ENCODE measurements around the gene TAF9B.
"Not testable (repeated sequence)": the region's sequence is repeated elsewhere in the genome, so short reads cannot be mapped to it uniquely, and the experiment has no call there.

The TAF9B gene

DNA sequence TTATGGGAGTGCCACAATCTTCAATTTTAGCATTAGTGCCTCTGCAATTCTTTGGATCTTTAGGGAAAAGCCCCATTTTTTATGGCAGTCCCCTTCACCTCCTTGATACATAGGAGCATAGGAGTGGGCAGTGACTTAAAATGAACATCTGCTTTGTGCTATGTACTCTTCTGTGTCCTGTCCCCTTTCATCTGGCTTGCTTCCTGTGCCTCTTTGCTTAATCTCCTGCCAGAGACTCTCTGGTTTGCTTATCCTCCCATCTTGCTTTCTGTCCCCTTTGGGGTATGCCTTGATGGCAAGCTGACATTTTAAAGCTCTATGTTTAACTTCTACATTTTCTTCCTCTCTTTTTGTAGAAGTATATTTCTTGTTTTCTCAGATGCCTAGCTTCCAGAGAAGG is 23.1 kb downstream of the TAF9B start:
- no peak for DNase-seq (ENCODE audit: low spot score)

DNA sequence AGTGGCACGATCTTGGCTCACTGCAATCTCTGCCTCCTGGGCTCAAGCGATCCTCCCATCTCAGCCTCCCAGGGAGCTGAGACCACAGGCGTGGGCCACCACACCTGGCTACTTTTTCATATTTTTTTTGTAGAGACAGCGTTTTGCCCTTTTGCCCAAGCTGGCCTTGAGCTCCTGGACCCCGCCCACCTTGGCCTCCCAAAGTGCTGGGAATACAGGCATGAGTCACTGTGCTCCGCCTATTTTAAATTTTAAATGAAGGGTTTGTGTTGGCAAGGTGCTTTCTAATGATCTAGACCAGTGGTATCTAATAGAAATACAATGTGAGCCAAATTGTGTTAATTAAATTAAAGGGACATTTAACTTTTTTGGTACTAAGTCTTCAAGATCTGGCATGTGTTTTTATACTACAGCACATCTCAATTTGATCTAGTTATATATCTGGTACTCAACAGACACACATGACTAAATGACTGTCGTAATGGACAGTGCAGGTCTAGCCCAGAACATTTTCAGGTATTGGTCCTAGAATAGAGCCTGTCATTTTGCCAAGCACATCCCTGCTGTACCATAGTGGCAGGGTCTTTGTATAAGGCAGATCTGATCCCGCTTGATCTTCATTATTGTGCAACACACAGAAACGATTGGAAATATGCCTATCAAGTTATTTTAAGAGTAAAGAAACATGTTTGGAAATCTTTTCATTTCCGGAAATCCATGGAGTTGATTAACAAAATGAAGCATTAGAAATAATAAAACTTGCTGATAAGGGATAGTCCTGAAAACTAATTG is 28.1 kb downstream of the TAF9B start:
- no peak for DNase-seq (ENCODE audit: low spot score)

DNA sequence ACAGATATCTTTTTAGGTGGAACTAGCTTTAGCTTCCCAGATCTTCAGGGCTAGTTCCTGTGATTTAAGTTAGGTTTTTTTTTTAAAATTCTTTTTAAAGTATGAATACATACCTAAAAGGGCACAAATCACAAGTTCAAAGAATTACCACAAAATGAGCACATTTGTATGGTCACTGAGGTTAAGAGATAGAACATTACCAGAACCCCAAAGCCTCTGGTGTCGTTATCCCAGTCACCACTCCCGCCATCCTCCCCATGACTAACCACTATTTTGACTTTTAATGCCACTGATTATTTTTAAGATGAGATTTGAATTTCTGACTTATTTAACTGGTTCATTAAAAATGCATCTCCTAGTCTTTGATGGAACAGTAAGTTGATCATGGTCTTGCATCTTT is 30.0 kb downstream of the TAF9B start:
- DNase-seq (ENCODE audit: low spot score): no peak

- DNase-seq (ENCODE audit: low spot score): no peak
Observed at GRCh38 chrX:78106651-78106986, 32.8 kb downstream of the TAF9B start.

- no peak for DNase-seq (ENCODE audit: low spot score)
Observed at GRCh38 chrX:78105944-78106650, 33.4 kb downstream of the TAF9B start.

DNA sequence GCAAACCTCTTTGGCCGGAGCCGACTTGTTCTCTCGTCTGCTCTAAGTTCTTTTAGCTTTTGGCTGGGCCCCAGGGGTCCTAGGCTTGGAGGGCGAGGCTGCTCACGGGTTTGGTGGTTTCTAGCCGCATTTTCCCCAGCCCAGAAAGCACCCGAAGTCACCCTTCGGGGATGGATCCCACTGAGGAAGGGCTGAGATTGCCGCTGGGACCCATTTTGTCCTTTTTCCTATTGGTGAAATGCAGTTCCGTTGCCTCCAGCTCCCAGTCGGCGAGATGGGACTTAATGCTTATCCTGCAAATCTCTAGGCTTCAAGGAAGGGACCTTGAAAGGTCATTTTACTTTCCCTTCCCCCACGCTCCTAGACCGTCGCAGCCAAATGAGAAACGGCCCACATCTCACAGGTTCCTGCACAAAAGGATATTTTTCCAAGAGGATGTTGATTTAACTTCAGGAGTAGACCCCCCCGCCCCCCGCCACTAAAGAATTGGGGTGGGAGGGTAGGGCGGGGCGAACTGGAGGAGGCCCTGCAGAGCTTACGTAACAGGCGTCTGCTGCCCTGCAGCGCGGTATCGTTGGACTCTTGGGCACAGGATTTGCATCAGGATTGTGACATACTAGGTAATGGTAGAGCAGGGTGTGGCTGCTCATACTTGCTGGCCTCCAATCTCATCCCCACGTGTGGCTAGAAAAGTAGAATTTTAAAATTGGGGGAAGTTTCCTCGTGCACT is 34.8 kb downstream of the TAF9B start:
- DNase-seq (ENCODE audit: low spot score): peak; percentile 47

DNA sequence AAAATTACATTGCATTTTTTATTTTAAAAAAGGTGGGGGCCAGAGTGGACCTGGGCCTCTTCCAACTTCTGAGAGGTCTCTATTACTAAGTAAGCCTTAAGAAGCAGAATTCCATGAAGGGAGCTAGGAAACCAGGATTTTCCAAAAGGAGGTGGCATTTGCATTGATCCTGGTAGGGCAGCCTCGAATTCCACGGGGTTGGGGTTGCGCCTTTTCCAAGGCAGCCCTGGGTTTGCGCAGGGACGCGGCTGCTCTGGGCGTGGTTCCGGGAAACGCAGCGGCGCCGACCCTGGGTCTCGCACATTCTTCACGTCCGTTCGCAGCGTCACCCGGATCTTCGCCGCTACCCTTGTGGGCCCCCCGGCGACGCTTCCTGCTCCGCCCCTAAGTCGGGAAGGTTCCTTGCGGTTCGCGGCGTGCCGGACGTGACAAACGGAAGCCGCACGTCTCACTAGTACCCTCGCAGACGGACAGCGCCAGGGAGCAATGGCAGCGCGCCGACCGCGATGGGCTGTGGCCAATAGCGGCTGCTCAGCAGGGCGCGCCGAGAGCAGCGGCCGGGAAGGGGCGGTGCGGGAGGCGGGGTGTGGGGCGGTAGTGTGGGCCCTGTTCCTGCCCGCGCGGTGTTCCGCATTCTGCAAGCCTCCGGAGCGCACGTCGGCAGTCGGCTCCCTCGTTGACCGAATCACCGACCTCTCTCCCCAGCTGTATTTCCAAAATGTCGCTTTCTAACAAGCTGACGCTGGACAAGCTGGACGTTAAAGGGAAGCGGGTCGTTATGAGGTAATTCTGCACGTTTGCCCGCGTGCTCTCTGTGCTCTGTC is 35.6 kb downstream of the TAF9B start, which contains the start of gene PGK1:
PGK1 (plus strand) TSS at position 626 of the 824 bp plus-strand sequence; CDS start at position 719, 93 bp downstream.
- DNase-seq (ENCODE audit: low spot score): peak; percentile 89

GRCh38 chrX:78103001-78103622 is 36.3 kb downstream of the TAF9B start:
- DNase-seq (ENCODE audit: low spot score): no peak

- DNase-seq (ENCODE audit: low spot score): peak; percentile 11
Observed at GRCh38 chrX:78102091-78102490, 37.4 kb downstream of the TAF9B start.

GRCh38 chrX:78098108-78098507 is 41.3 kb downstream of the TAF9B start:
- no peak for DNase-seq (ENCODE audit: low spot score)

GRCh38 chrX:78092296-78092695 is 47.2 kb downstream of the TAF9B start:
- no peak for DNase-seq (ENCODE audit: low spot score)

DNA sequence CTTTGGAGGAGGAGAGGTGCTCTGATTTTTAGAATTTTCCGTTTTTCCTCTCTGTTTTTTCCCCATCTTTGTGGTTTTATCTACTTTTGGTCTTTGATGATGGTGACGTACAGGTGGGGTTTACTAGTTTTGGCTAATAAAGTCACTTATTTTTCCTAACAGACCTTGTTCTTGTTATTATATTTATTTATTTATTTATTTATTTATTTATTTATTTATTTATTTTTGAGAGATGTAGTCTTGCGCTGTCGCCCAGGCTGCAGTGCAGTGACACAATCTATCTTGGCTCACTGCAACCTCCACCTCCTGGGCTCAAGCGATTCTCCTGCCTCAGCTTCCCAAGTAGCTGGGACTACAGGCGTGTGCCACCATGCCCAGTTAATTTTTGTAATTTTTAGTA is 58.0 kb downstream of the TAF9B start:
- not testable (repeated sequence) for DNase-seq (ENCODE audit: low spot score)
